Right lobe of liver (tissue), 6 donors: ENCODE measurements around the gene RASA2. TPM values are rescaled to one million over a fixed set of nuclear protein-coding genes. Genes with fewer than 3 reads are reported as not detected.
"Not testable (repeated sequence)": the region's sequence is repeated elsewhere in the genome, so short reads cannot be mapped to it uniquely, and the experiment has no call there.

Experiments
- ATAC-seq, 4 donors: fragments of 200-7000 bp; cut with Tn5 transposase; one replicate each; pipeline ENCODE4 v1.9.1; 2020; ENCODE audit warnings: mild to moderate bottlenecking in 4 of 4, moderate library complexity in 4 of 4
- DNase-seq, 3 donors: peaks; one replicate each; pipeline ENCODE4 v3.0.0-alpha.2; 2020
- H3K27ac ChIP-seq, 3 donors: fragments of 200-600 bp; one replicate each; pipeline ENCODE4 v1.8.0; 2022
- H3K27me3 ChIP-seq, 2 donors: fragments of 200-600 bp; one replicate each; pipeline ENCODE4 v1.8.0; 2022
- H3K36me3 ChIP-seq, 4 donors: fragments of 200-600 bp; sonication (generic) in 1 of 4; one replicate each; pipeline versions ENCODE4 v1.5.1 to v1.8.0; 2017 to 2022; ENCODE audit warnings: control low read depth in 1 of 4
- H3K4me1 ChIP-seq, 4 donors: fragments of 200-600 bp; sonication (generic) in 1 of 4; one replicate each; pipeline versions ENCODE4 v1.5.1 to v1.8.0; 2017 to 2022; ENCODE audit warnings: control low read depth in 1 of 4
- H3K4me3 ChIP-seq, 3 donors: fragments of 200-600 bp; one replicate each; pipeline ENCODE4 v1.8.0; 2022
- H3K9me3 ChIP-seq, 4 donors: fragments of 200-600 bp; sonication (generic) in 1 of 4; one replicate each; pipeline versions ENCODE4 v1.5.1 to v1.8.0; 2017 to 2022; ENCODE audit warnings: control low read depth in 1 of 4
- CTCF ChIP-seq, 4 donors: fragments of 200-600 bp in 3 of 4; fragments of 450-650 bp in 1 of 4; IDR thresholded peaks; one replicate each; pipeline versions ENCODE4 v1.5.1 to v1.8.0; 2016 to 2022; ENCODE audit warnings: antibody characterized with exemption in 4 of 4, mild to moderate bottlenecking in 2 of 4
- POLR2A ChIP-seq: fragments of 450-650 bp; IDR thresholded peaks from one replicate; pipeline ENCODE4 v1.6.1; 2017; ENCODE audit warnings: antibody characterized with exemption, mild to moderate bottlenecking
- WGBS: methylation state at CpG from one replicate; pipeline ENCODE4 v1.1.6; 2018; ENCODE audit warnings: low coverage, low lambda C conversion rate; ENCODE audit not compliant: insufficient coverage; ENCODE audit errors: missing lambda C conversion rate; 5-methylcytosine and 5-hydroxymethylcytosine counted together
- intact Hi-C, 2 donors: fragments of 100-400 bp; cut with DNase I; formaldehyde crosslinking; loops; one replicate each; pipeline versions ENCODE4 v1.11.2 to v1.14.1; 2022
- total RNA-seq, 6 experiments: library from RNA; depleted of rRNA in 2 of 6; stranded (reverse); fragments of >200 nt in 2 of 6; fragmentation: NEBNext Ultra II Directional in 3 of 6; extraction: Animal tissue kit (Norgen Biotek cat#: 25700) in 3 of 6; gene quantifications; one replicate each; pipeline versions ENCODE4 v1.1.0 to v1.2.4, GENCODE V29; 2016 to 2023
- donor health status: DM: no; HTN: yes; CAD: no.
- donor health status: DM: no; HTN: no; CAD: no.
- donor health status: DM: no; HTN: no; CAD: no.
- donor health status: DM: no; HTN: yes; CAD: no.
- donor health status: DM: no; HTN: yes; CAD: no.

The RASA2 gene
- total RNA-seq, 6 experiments from 2014 or later: 3.5 to 7.9 (median 5.5) TPM

- Histone ChIP-seq H3K4me1 (peaks cover 0 to 5% (median 0%) of the 10 kb centered on the region in 4 donors), H3K27ac (no peak overlapping the region), H3K9me3 (no peaks in the 10 kb centered on the region), H3K36me3 (no peaks in the 10 kb centered on the region), H3K4me3 (no peak overlapping the region), H3K27me3 (no peaks in the 10 kb centered on the region)
- ATAC-seq (no peak), DNase-seq (no peak)
- intact Hi-C loops: no loop called here
- TF ChIP-seq POLR2A: no peak
- no peak for TF ChIP-seq CTCF (IDR thresholded peaks at IDR 0.05)
- WGBS: 93% methylated on average over 3 of the region's 3 CpGs
Measured at GRCh38 chr3:141491081-141491480, 4.3 kb downstream of the RASA2 start.

- Histone ChIP-seq H3K4me1 (no peaks in the 10 kb centered on the region), H3K4me3 (no peak overlapping the region), H3K27ac (no peak overlapping the region), H3K27me3 (no peaks in the 10 kb centered on the region), H3K36me3 (no peaks in the 10 kb centered on the region), H3K9me3 (no peaks in the 10 kb centered on the region)
- WGBS: 31% methylated on average over 1 of the region's 1 CpG
- ATAC-seq (no peak), DNase-seq (no peak)
- TF ChIP-seq CTCF (IDR thresholded peaks at IDR 0.05): no peak
- intact Hi-C loops: no loop called here
Measured at GRCh38 chr3:141491929-141492328, 5.1 kb downstream of the RASA2 start.

- Histone ChIP-seq H3K27me3 (no peaks in the 10 kb centered on the region), H3K4me1 (no peaks in the 10 kb centered on the region), H3K4me3 (no peak overlapping the region), H3K27ac (no peak overlapping the region), H3K36me3 (no peaks in the 10 kb centered on the region), H3K9me3 (no peaks in the 10 kb centered on the region)
- DNase-seq: no peak
- WGBS: 100% methylated on average over 1 of the region's 1 CpG
- no peak for TF ChIP-seq POLR2A
- no peak for TF ChIP-seq CTCF (IDR thresholded peaks at IDR 0.05)
- intact Hi-C loops: no loop called here
- ATAC-seq: no peak
Measured at GRCh38 chr3:141493184-141493583, 6.4 kb downstream of the RASA2 start.

- not testable (repeated sequence) for DNase-seq
Measured at GRCh38 chr3:141497589-141497988, 10.8 kb downstream of the RASA2 start.

GRCh38 chr3:141498598-141499223 lies 11.9 kb downstream of the RASA2 start:
- Histone ChIP-seq H3K27ac (no peak overlapping the region), H3K9me3 (no peaks in the 10 kb centered on the region), H3K4me1 (no peaks in the 10 kb centered on the region), H3K36me3 (no peaks in the 10 kb centered on the region), H3K4me3 (no peak overlapping the region), H3K27me3 (no peaks in the 10 kb centered on the region)
- peak; percentile 74 to 81 (median 78) for ATAC-seq
- 76% methylated on average over 6 of the region's 6 CpGs for WGBS
- no peak for TF ChIP-seq CTCF (IDR thresholded peaks at IDR 0.05)
- no peak for TF ChIP-seq POLR2A
- no peak for DNase-seq
- intact Hi-C loops: no loop called here

More at GRCh38 chr3:141497589-141497988, 10.8 kb downstream of the RASA2 start:
- H3K27me3 ChIP-seq, H3K36me3 ChIP-seq, intact Hi-C loops, ATAC-seq, H3K9me3 ChIP-seq, H3K27ac ChIP-seq, H3K4me3 ChIP-seq, H3K4me1 ChIP-seq: not testable (repeated sequence)
- 70% methylated on average over 2 of the region's 4 CpGs for WGBS
